HuH-7.5 (cell line): ENCODE measurements around the gene NXN.
"Not testable (repeated sequence)": the region's sequence is repeated elsewhere in the genome, so short reads cannot be mapped to it uniquely, and the experiment has no call there.

ENCODE experiments used
- DNase-seq: peaks from one replicate; pipeline ENCODE4 v3.0.0; 2011; ENCODE audit warnings: low spot score

Gene NXN

DNA sequence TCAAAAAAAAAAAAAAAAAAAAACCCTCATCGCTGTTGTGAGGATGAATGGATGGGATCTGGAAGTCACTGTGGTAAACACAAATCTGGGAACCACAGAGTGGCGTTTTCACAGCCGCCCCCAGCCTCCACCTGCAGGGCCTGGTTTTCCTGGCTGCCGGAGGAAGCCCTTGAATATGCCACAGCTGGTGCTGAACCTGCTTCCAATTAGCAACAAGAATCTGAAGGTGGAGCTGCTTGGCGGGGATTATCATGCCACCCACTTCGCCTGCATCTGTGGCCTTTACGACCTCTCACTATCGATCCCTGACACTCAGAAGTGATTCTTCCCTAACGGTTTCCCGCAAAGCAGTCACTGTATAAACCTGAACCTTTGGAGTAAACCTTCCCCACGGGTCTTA lies 181.3 kb downstream of the NXN start:
- DNase-seq, result no peak

DNA sequence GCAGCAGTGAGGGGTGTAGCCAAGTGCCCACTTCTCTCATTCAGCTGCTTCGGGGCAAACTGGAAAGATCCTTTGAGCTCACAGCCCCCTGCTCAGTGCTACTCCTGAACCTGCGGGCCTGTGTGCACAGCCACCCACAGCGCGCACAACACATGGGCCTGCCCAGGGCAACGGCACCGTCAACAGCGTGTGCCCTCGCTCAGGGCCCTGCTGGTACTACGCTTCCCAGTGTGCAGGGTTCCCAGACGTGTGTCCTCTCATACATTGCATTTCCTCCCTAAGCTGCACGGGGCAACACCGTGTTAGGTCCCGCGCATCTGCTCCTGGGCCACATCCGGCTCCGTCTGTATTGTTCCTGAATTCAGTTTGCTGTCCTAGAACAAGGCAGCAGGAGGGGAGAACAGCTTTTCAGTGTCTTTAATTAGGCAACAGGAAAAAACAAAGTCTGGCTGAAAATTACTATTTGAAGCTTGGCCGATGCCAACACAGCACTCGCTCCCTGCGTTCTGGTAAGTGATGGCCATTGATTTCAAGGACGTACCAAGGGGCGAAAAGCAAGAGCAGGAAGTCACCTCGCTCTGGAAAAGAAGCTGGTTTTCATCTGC lies 182.2 kb downstream of the NXN start:
- DNase-seq, result no peak

DNA sequence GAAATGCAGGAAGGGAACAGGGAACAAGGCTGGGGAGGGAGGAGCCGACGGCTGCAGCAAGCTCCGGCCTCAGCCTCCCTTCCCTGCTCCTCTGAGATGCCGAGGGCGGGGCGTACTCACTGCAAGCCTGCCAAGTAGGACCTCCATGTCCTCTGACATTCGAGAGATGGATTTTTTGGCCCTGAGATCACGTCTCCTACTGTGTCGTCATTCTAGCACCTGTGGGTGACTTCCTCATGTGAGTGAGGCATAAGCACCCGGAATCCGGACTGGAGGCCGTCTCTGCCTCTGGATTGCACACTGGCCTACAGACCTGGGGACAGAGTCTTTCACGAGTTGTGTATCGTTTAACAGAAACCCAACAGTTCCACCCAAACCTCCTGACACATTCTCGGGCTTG lies 183.0 kb downstream of the NXN start:
- no peak for DNase-seq

DNA sequence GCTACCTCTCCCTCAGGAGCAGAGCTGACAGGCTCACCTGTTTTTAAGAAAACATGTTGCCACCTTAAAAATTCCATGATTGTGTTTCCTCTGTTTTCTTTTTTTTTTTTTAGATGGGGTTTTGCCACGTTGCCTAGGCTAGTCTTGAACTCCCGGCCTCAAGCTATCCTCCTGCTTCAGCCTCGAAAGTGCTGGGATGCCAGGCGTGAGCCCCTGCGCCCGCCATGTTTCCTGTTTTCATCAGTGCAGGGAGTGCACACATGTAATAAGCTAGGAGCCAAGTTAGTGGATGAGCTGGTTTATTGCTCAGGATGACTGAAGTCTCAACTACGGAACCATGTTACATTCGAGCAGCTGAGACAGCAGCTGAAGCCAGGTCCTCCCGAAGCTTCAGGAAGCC lies 183.9 kb downstream of the NXN start:
- DNase-seq, result no peak

DNA sequence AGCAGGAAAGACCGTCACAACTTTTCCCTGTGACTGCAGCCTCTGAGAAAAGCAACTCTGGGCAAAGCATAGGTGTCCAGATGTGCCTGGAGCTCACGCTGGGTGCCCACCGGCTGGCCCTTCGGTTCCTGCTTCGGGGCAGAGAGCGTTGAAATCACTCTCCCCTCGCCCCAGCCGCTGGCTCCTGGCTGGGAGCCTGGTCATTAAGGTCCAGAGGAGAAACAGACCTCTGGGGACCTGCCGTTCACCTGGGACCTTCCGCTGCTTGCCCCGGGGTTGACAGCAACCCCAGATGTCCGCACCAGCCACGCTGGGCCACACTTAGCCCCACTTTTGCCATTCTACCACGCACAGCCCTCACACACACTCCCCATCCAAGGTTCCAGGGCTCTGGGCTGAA lies 184.3 kb downstream of the NXN start:
- DNase-seq, result no peak

DNA sequence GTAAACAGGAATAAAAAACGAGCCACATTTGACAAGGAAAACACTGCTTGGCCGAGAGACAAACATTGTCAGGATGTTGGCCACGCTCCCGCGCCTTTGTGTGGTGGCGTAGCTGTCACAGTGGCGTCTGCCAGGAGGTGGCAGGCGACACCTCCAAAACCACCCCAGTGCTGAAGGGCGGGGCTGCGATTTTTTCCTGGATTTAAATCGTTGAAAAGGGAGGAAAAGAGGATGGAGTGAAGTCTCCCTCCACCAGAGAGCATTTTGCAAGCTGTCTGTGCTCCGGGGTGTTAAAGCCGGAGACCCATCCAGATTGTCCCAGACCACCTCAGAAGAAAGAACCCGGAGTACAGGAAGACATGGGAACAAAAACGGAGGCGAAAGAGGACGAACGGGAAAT lies 184.7 kb downstream of the NXN start:
- DNase-seq, result peak; percentile 36

DNA sequence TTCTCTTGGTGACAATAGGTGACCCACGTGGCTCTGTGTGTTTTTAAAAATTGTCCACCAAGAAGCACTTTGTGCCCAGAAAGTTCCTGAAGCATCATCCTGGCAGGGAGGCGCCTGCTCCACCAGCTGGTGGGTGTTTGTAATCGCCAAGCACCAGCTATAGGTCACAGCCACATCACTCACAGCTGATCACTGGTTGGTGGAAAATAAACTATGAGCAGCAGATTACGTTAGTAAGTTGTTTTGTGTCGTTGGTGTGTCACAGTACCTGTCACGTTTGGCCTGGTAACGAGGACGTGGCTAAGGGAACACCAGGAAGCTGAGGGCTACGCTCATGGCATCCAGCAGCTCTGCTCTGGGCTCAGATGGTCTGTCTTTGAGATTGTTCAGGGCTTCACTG lies 187.3 kb downstream of the NXN start:
- no peak for DNase-seq

DNA sequence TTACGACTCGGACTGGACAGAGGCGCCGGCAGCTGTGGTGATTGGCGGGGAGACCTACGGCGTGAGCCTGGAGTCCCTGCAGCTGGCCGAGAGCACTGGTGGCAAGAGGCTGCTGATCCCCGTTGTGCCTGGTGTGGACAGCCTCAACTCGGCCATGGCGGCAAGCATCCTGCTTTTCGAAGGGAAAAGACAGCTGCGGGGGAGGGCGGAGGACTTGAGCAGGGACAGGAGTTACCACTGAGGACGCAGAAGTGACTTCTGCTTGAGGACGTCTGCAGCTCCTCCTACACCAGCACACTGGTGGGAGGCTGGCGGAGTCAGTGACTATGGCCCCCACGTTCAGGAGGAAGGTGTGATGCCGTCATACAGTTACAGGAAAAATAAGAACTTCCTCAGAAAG lies 187.7 kb downstream of the NXN start:
- no peak for DNase-seq

DNA sequence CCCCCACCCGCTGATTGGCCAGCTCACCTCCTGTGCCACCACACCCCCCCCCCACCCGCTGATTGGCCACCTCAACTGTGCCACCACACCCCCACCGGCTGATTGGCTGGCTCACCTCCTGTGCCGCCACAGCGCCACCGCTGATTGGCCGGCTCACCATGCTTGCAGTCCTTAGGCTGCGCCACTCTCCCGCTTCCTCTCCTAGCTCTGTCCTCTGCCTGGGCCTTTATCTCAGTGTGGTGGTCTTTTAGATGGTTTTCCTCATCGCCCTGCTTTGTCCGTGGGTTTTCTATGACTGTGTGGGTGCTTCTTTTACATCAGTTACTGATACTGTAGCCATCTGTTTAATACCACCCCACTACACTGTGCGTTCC lies 188.7 kb downstream of the NXN start:
- DNase-seq, result not testable (repeated sequence)

DNA sequence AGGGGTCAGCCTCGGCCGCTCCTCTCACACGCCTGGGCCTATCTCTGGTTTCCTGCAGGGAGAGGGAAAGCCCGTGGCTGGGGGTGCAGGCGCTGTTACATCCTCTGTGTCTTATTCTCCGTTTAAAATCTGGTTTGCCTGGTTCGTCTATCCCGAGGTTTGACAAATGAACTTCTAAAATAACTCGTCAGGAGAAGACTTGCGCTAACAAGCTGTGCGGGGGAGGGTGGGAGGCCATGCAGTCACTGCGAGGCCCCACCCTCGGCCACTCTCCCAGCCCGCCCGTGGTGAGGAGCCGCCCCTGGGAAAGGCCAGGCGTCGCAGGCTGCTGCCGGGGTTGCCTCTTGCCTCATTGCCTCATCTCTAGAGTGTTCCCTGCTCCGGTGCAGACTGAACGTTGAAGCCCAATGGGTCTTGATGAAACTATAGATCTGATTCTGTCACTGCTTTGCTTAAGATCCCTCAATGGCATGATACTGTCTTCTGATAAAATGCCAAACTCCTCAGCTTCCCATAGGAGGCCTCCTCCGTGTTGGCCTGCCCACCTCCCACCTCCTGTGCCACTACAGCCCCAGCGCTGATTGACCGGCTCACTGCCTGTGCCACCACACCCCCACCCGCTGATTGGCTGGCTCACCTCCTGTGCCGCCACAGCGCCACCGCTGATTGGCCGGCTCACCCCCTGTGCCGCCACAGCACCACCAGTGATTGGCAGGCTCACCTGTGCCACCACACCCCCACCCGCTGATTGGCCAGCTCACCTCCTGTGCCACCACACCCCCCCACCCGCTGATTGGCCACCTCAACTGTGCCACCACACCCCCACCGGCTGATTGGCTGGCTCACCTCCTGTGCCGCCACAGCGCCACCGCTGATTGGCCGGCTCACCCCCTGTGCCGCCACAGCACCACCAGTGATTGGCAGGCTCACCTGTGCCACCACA lies 189.4 kb downstream of the NXN start:
- not testable (repeated sequence) for DNase-seq

DNA sequence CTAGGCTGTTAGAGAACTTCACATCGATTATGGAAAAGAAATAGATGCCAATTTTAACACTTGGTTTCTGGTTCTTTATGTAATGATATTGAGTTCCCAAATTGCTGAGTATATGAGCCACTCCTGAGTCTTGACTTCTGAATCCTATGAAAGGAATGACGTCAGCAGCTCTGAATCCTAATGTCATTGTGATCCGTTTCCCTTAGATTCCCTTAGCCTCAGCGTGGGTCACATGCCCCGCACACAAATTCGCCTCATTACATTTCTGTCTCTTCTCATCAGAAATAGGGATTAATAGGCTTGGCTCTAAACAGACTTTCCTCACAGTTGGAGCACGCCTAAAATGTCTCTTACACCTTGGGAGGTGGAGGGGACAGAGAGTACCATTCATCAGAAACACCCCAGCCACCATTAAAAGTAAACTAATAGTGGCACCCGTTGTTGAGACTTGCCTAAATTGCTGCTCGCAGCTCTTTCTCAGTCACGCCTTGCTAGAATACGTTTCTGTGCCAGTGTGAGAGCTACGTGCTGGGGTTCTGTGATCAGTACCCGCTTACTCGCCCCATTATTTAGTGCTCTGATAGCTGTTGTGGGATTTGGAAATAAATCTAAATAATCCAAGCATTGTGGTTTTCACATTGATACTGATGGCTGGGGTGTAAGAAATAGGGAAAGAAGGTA lies 190.3 kb downstream of the NXN start:
- DNase-seq, result no peak

DNA sequence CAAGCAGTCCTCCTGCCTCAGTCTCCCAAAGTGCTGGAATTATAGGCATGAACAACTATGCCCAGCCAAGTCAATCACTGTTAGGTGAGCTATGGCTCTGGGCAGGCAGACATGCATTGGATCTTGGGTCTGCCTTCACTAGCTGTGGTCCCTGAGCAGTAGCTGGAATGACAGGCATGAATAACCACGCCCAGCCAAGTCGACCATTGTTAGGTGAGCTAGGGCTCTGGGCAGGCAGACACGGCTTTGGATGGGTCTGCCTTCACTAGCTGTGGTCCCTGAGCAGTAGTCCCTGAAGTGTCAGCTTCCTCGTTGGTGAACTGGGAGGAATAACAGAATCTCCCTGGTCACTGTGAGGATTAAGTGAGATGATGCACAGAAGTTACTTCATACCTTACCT lies 191.0 kb downstream of the NXN start:
- no peak for DNase-seq

DNA sequence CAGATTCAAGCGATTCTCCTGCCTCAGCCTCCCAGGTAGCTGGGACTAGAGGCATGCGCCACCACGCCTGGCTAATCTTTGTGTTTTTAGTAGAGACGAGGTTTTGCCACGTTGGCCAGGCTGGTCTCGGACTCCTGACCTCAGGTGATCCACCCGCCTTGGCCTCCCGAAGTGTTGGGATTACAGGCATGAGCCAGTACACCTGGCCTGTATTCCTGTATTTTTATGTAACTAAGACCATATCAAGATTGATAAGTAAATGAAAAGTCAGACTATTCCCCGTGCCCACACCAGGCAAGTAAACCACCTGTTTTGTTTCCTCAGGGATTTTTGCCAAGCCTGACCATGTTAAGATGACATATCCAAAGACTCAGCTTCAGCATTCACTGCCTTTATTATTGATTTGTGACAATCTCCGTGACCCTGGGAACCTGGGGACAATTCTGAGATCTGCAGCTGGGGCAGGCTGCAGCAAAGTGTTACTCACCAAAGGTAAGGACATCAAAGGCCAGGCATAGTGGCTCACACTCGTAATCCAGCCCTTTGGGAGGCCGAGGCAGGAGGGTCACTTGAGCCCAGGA lies 191.8 kb downstream of the NXN start:
- DNase-seq, result no peak

DNA sequence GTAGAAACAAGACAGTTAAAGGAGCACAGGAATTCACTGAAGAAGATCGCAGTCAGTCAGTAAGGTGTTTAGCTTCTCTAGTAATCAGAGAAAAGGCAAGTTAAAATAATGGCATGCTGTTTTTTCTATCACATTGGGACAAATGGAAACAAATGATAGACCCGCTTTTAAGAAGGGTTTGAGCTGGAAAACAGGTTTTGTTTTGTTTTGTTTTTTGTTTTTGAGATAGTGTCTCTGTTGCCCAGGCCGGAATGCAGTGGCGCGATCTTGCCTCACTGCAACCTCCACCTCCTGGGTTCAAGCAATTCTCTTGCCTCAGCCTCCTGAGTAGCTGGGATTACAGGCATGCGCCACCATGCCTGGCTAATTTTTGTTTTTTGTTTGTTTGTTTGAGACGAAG lies 193.7 kb downstream of the NXN start:
- DNase-seq, result not testable (repeated sequence)

DNA sequence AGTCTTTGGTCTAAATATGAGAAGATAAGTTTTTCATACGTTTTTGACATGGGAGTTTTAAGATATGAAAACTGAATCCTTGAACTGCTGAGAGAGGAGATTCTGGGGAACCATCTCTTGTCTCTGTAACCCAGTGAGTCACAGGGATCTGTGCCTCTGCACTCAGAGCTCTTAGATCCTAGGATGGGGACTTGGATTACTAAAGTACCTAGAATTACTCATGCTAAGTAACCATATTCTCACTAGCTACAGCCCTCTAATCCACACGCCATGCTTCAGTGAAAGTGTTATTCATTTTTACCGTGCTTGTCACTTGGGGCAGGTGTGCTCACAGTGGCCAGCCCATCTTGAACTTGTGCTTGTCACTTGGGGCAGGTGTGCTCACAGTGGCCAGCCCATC lies 195.4 kb downstream of the NXN start:
- no peak for DNase-seq

DNA sequence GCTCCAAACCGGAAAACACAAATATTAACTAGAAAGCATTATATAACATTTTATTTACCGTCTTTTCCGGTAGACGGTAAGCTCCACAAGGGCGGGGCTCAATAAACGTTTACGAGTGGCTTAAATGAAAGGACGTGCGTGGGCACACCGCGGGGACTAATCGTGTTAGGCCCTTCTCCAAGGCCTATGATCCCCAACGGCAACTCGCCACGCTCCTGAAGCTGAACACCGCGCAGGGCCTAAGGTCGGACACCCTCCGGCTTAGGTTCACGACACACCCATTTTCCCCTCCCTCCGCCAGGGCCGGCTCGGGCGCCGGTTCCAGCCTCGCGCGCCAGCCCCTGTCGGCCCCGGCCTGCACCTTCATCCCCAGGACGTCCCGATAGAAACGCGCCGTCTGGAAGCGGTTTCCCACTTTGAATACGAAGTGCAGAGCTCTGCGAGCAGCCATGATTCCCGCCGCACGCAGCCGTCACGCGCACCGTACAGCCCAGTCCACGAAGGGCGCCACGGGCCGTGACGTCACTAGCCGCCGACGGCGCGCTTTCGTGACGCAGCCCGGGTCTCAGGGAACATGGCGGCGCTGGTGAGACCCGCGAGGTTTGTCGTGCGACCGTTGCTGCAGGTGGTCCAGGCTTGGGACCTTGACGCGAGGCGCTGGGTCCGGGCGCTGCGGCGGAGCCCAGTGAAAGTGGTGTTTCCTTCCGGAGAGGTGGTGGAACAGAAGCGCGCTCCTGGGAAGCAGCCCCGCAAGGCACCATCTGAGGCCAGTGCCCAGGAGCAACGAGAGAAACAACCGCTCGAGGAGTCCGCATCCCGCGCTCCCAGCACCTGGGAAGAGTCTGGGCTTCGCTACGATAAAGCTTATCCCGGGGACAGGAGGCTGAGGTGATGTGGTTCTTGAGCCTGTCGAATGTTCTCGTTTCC lies 197.5 kb downstream of the NXN start, which contains the start of the genes GLOD4 and MRM3:
TSS of gene GLOD4 (minus strand) at position 476 of the 927 bp plus-strand sequence. CDS start at position 451, 25 bp downstream.
TSS of gene MRM3 (plus strand) at position 549 of the 927 bp plus-strand sequence. CDS start at position 575, 26 bp downstream.
- DNase-seq, result peak; percentile 82

DNA sequence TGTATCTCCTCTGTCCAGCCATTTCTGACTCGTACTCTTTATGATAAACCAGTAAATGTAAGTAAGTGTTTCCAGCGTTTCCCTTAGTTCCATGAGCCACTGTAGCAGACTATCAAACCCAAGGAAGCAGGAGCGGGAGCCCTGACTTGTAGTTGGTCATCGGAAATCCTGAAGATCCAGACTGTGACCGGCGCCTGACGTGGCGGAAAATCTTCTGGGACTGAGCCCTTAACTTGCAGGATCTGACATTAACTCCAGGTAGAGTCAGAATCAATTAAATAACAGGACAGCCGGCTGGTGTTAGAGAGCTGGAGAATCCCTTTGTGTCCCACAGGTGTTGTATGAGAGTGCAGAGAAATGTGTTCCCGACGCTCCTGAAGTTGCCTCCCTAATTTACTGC lies 201.5 kb downstream of the NXN start:
- DNase-seq, result no peak

DNA sequence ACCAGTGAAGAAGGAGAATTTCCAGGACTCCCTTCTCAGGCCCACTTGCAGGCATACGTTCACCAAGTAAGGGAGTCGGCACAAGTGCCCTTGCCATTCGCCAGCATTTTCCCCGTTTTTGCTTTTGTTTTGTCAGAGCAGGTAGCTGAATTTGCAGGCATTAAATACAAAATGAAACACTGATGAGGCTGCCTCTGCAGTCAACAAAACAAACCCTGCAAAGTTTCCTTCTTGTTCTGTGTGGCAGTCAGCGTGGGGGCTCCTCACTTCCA lies 205.3 kb downstream of the NXN start:
- no peak for DNase-seq

DNA sequence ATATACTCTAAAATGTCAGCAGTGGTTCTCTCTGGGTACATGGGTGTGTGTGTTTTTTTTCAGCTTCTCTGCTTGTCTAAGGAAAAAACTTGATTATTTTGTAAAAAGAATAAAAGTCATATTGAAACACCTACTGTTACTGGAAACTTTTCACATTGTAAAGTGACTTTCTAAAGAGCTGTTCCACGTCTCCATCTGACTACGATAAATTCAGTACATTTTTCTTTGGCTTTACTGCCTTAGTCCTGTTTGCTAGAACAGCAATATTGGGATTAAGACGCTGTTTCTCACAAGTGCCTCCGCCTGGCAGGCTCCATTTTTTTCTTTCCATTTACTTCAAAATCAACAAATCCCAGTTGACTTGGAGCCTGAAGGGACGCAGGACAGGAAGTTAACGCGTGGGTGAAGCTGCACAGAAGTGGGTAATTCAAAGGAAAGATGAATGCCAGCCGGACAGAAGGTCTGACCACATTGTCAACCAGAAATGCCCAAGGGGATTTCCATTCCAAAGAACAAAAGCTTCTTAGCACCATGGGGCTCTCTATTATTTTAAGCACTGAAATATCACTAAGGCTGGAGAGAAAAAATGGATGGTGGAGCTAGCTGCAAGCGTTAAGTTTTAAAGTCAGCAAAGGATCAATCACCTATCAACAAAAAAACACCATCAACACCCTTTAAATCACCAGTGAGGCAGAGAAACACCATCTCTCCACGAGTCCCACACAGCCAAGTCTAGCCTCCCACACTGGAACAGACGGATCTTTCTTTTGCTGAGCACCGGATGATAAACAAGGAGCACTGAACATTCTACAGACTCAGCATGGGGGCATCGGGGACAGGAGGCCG lies 205.9 kb downstream of the NXN start:
- DNase-seq, result no peak

DNA sequence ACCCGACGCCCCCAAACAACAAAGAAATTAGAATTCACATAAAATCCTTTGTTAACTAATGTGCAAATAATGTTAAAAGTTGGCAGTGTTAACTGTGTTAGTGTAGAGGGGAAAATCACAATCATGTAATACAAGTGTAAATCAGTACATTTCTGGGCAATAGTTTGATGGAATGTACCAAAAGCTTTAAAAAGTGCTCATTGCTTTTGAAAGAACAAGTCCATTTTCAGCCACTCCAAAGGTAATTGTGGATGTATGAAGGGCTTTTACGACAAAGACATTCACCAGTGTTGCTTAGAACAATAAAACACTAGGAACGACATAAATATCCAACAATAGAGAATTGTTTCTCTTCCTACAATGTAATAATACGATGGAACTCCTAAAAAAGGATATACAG lies 206.6 kb downstream of the NXN start:
- DNase-seq, result no peak

DNA sequence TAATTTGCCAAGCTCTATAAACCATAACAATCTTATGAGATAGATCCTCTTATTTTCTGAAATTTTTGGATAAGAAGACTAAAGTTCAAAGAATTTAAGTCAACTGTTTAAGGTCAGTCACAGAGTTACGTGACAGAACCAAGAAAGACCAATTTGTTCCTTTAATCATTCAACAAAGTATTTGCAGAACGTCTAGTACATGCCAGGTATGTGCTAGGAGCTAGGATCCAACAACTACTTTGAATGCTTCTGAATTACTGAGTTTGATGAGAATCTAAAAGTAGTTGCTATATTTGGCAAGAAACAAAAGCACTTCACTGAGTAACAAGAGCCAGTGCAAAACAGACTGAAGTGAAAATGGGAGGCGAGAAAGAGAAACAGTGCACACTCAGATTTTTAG lies 212.5 kb downstream of the NXN start:
- DNase-seq, result no peak
